ENCODE results near the gene PRPS1L1.

The PRPS1L1 gene

GRCh38 chr7:18027628-18028027 lies at the start of gene PRPS1L1:
Gene PRPS1L1 (minus strand): TSS chr7:18027846.
- DNase-seq (ENCODE audit: low spot score) = no peak
- no peak for TF ChIP-seq CTCF (IDR thresholded peaks at IDR 0.05; ENCODE audit: extremely low read depth, missing control alignments)

GRCh38 chr7:18076461-18076860 lies 48.8 kb upstream of the PRPS1L1 start:
- no peak for DNase-seq (ENCODE audit: low spot score)
- no peak for TF ChIP-seq CTCF (IDR thresholded peaks at IDR 0.05; ENCODE audit: extremely low read depth, missing control alignments)

- DNase-seq (ENCODE audit: low spot score) = no peak
Measured at GRCh38 chr7:18068745-18069144, 41.1 kb upstream of the PRPS1L1 start.

GRCh38 chr7:18064242-18064838 lies 36.7 kb upstream of the PRPS1L1 start:
- TF ChIP-seq CTCF (IDR thresholded peaks at IDR 0.05; ENCODE audit: extremely low read depth, missing control alignments) = peak; percentile 63
- DNase-seq (ENCODE audit: low spot score) = peak; percentile 13

More at GRCh38 chr7:18068745-18069144, 41.1 kb upstream of the PRPS1L1 start:
- no peak for TF ChIP-seq CTCF (IDR thresholded peaks at IDR 0.05; ENCODE audit: extremely low read depth, missing control alignments)

- DNase-seq (ENCODE audit: low spot score) = no peak
- no peak for TF ChIP-seq CTCF (IDR thresholded peaks at IDR 0.05; ENCODE audit: extremely low read depth, missing control alignments)
Measured at GRCh38 chr7:18063149-18063901, 35.7 kb upstream of the PRPS1L1 start.

- TF ChIP-seq CTCF (IDR thresholded peaks at IDR 0.05; ENCODE audit: extremely low read depth, missing control alignments) = no peak
- DNase-seq (ENCODE audit: low spot score) = no peak
Measured at GRCh38 chr7:18059171-18059570, 31.5 kb upstream of the PRPS1L1 start.

- DNase-seq (ENCODE audit: low spot score) = no peak
- TF ChIP-seq CTCF (IDR thresholded peaks at IDR 0.05; ENCODE audit: extremely low read depth, missing control alignments) = no peak
Measured at GRCh38 chr7:18053941-18054340, 26.3 kb upstream of the PRPS1L1 start.

Data from GM20000 (cell line).